GF-D8 (cell line): ENCODE data around the gene KIRREL3.

ENCODE experiments used
- DNase-seq: peaks from one replicate; lab custom pipeline; 2025; lab: John Stamatoyannopoulos, UW

Gene KIRREL3

GRCh38 chr11:126870021-126870420 is 130.5 kb downstream of the KIRREL3 start:
- no peak for DNase-seq

GRCh38 chr11:126868741-126869140 is 131.8 kb downstream of the KIRREL3 start:
- DNase-seq = no peak

GRCh38 chr11:126864934-126865333 is 135.6 kb downstream of the KIRREL3 start:
- no peak for DNase-seq

GRCh38 chr11:126863294-126863997 is 137.1 kb downstream of the KIRREL3 start:
- no peak for DNase-seq

- no peak for DNase-seq
Measured at GRCh38 chr11:126862664-126863243, 137.8 kb downstream of the KIRREL3 start.

GRCh38 chr11:126861796-126862459 is 138.6 kb downstream of the KIRREL3 start:
- no peak for DNase-seq

GRCh38 chr11:126857860-126858808 is 142.4 kb downstream of the KIRREL3 start:
- DNase-seq = no peak

- no peak for DNase-seq
Measured at GRCh38 chr11:126855536-126855935, 145.0 kb downstream of the KIRREL3 start.

- no peak for DNase-seq
Measured at GRCh38 chr11:126853732-126854131, 146.8 kb downstream of the KIRREL3 start.

GRCh38 chr11:126844789-126845188 is 155.8 kb downstream of the KIRREL3 start:
- no peak for DNase-seq

- no peak for DNase-seq
Measured at GRCh38 chr11:126843096-126843495, 157.5 kb downstream of the KIRREL3 start.

- DNase-seq = no peak
Measured at GRCh38 chr11:126841999-126842398, 158.6 kb downstream of the KIRREL3 start.

GRCh38 chr11:126840975-126841374 is 159.6 kb downstream of the KIRREL3 start:
- DNase-seq = no peak

- no peak for DNase-seq
Measured at GRCh38 chr11:126840201-126840886, 160.2 kb downstream of the KIRREL3 start.

- no peak for DNase-seq
Measured at GRCh38 chr11:126839496-126839895, 161.1 kb downstream of the KIRREL3 start.

- DNase-seq = no peak
Measured at GRCh38 chr11:126838779-126839178, 161.8 kb downstream of the KIRREL3 start.

- no peak for DNase-seq
Measured at GRCh38 chr11:126837581-126837980, 163.0 kb downstream of the KIRREL3 start.

GRCh38 chr11:126834573-126834972 is 166.0 kb downstream of the KIRREL3 start:
- DNase-seq = no peak

- no peak for DNase-seq
Measured at GRCh38 chr11:126834149-126834548, 166.4 kb downstream of the KIRREL3 start.

GRCh38 chr11:126833065-126833464 is 167.5 kb downstream of the KIRREL3 start:
- DNase-seq = no peak

GRCh38 chr11:126832387-126832786 is 168.2 kb downstream of the KIRREL3 start:
- DNase-seq = no peak
